DND-41 (cell line): ENCODE data around the gene SEMA4A.

Experiments
- ATAC-seq: fragments of 200-7000 bp; cut with Tn5 transposase; 3 replicates; pipeline ENCODE4 v1.9.1; 2021; ENCODE audit warnings: low read depth; ENCODE audit not compliant: insufficient read depth
- DNase-seq: peaks from one replicate; pipeline ENCODE4 v3.0.0-alpha.2; 2020
- H2AFZ ChIP-seq: 2 replicates; pipeline ENCODE4 v1.6.0; 2012; ENCODE audit warnings: low read depth, low read length
- H3K27ac ChIP-seq: 2 replicates; pipeline ENCODE4 v1.5.1; 2012; ENCODE audit warnings: low read length, inconsistent platforms
- H3K27me3 ChIP-seq: fragments of 200-600 bp; sonication (generic); 2 replicates; pipeline ENCODE4 v1.6.0; 2012; ENCODE audit warnings: low read length, mild to moderate bottlenecking, inconsistent platforms; ENCODE audit not compliant: insufficient read depth, poor library complexity
- H3K36me3 ChIP-seq: 2 replicates; pipeline ENCODE4 v1.5.1; 2012; ENCODE audit warnings: low read length, inconsistent platforms; ENCODE audit not compliant: insufficient read depth
- H3K4me1 ChIP-seq: 2 replicates; pipeline ENCODE4 v1.5.1; 2012; ENCODE audit warnings: mild to moderate bottlenecking, low read length; ENCODE audit not compliant: insufficient read depth
- H3K4me2 ChIP-seq: 2 replicates; pipeline ENCODE4 v1.6.0; 2012; ENCODE audit warnings: mild to moderate bottlenecking, moderate library complexity, low read length, inconsistent platforms; ENCODE audit not compliant: insufficient read depth
- H3K4me3 ChIP-seq, 2 experiments: fragments of 200-600 bp in 1 of 2; shearing (Covaris generic) in 1 of 2; 2 replicates each; pipeline ENCODE4 v1.5.1; 2012 to 2016; ENCODE audit warnings: inconsistent platforms in 2 of 2, low read length in 2 of 2, mild to moderate bottlenecking in 2 of 2, low read depth in 1 of 2, moderate library complexity in 1 of 2
- H3K79me2 ChIP-seq: 2 replicates; pipeline ENCODE4 v1.6.0; 2012; ENCODE audit warnings: low read length, inconsistent platforms; ENCODE audit not compliant: insufficient read depth
- H3K9ac ChIP-seq: 2 replicates; pipeline ENCODE4 v1.6.0; 2012; ENCODE audit warnings: low read depth, mild to moderate bottlenecking, inconsistent platforms, low read length, moderate library complexity
- H3K9me3 ChIP-seq: 2 replicates; pipeline ENCODE4 v1.5.1; 2012; ENCODE audit warnings: low read length, moderate library complexity, mild to moderate bottlenecking, inconsistent platforms; ENCODE audit not compliant: insufficient read depth, severe bottlenecking
- H4K20me1 ChIP-seq: 2 replicates; pipeline ENCODE4 v1.6.0; 2012; ENCODE audit warnings: low read length; ENCODE audit not compliant: insufficient read depth
- EZH2 ChIP-seq: IDR thresholded peaks from 3 replicates; pipeline ENCODE4 v1.6.1; 2012; ENCODE audit warnings: borderline replicate concordance, low read depth, mild to moderate bottlenecking, moderate library complexity, low read length, inconsistent platforms; ENCODE audit not compliant: severe bottlenecking
- TF ChIP-seq, protein P1 (sequence below): IDR thresholded peaks from 2 replicates; pipeline ENCODE4 v1.5.1; 2012; ENCODE audit warnings: borderline replicate concordance, low read length, moderate library complexity, mild to moderate bottlenecking; ENCODE audit not compliant: poor library complexity, severe bottlenecking; ENCODE audit errors: extremely low read depth

Gene SEMA4A

GRCh38 chr1:156163712-156164111 lies 10.3 kb downstream of the SEMA4A start:
- no peaks in the 10 kb centered on the region for H3K9me3 ChIP-seq
- no peak overlapping the region for H3K4me2 ChIP-seq
- no peak overlapping the region for H3K27ac ChIP-seq
- ATAC-seq (no peak), DNase-seq (no peak)
- TF ChIP-seq, protein P1, sequence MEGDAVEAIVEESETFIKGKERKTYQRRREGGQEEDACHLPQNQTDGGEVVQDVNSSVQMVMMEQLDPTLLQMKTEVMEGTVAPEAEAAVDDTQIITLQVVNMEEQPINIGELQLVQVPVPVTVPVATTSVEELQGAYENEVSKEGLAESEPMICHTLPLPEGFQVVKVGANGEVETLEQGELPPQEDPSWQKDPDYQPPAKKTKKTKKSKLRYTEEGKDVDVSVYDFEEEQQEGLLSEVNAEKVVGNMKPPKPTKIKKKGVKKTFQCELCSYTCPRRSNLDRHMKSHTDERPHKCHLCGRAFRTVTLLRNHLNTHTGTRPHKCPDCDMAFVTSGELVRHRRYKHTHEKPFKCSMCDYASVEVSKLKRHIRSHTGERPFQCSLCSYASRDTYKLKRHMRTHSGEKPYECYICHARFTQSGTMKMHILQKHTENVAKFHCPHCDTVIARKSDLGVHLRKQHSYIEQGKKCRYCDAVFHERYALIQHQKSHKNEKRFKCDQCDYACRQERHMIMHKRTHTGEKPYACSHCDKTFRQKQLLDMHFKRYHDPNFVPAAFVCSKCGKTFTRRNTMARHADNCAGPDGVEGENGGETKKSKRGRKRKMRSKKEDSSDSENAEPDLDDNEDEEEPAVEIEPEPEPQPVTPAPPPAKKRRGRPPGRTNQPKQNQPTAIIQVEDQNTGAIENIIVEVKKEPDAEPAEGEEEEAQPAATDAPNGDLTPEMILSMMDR: no peak
- TF ChIP-seq EZH2: no peak
- H3K79me2 ChIP-seq: no peaks in the 10 kb centered on the region
- no peaks in the 10 kb centered on the region for H3K36me3 ChIP-seq
- H3K9ac ChIP-seq: no peak overlapping the region
- no peak overlapping the region for H3K4me3 ChIP-seq
- no peak overlapping the region for H2AFZ ChIP-seq
- peaks cover 2% of the 10 kb centered on the region for H3K27me3 ChIP-seq
- no peaks in the 10 kb centered on the region for H3K4me1 ChIP-seq
- H4K20me1 ChIP-seq: no peaks in the 10 kb centered on the region

GRCh38 chr1:156164125-156164831 lies 10.9 kb downstream of the SEMA4A start:
- Histone ChIP-seq H4K20me1 (no peaks in the 10 kb centered on the region), H3K79me2 (no peaks in the 10 kb centered on the region), H3K4me2 (no peak overlapping the region), H3K36me3 (no peaks in the 10 kb centered on the region), H3K4me1 (no peaks in the 10 kb centered on the region), H2AFZ (no peak overlapping the region), H3K4me3 (no peak overlapping the region), H3K9me3 (no peaks in the 10 kb centered on the region), H3K9ac (no peak overlapping the region), H3K27ac (no peak overlapping the region), H3K27me3 (peaks cover 2% of the 10 kb centered on the region)
- DNase-seq (no peak), ATAC-seq (no peak)
- TF ChIP-seq EZH2: no peak
- TF ChIP-seq, protein P1: no peak

- DNase-seq (no peak), ATAC-seq (no peak)
- no peak overlapping the region for H3K9ac ChIP-seq
- TF ChIP-seq, protein P1: no peak
- TF ChIP-seq EZH2: no peak
- no peaks in the 10 kb centered on the region for H3K36me3 ChIP-seq
- no peaks in the 10 kb centered on the region for H3K79me2 ChIP-seq
- H3K27me3 ChIP-seq: peaks cover 2% of the 10 kb centered on the region
- H3K9me3 ChIP-seq: no peaks in the 10 kb centered on the region
- no peak overlapping the region for H3K27ac ChIP-seq
- H3K4me3 ChIP-seq: no peak overlapping the region
- no peak overlapping the region for H3K4me2 ChIP-seq
- H3K4me1 ChIP-seq: no peaks in the 10 kb centered on the region
- no peaks in the 10 kb centered on the region for H4K20me1 ChIP-seq
- H2AFZ ChIP-seq: no peak overlapping the region
Observed at GRCh38 chr1:156165083-156165482, 11.7 kb downstream of the SEMA4A start.
